ENCODE data around the gene PCDHGC5. TPM values are rescaled to one million over a fixed set of nuclear protein-coding genes. Genes with fewer than 3 reads are reported as not detected.
A peak's percentile ranks its signal among the peaks of the same experiment; 100 is the strongest.

PCDHGC5 gene
- total and polyA plus RNA-seq, 12 donors: 0.38 to 10.2 (median 3.3) TPM

DNA sequence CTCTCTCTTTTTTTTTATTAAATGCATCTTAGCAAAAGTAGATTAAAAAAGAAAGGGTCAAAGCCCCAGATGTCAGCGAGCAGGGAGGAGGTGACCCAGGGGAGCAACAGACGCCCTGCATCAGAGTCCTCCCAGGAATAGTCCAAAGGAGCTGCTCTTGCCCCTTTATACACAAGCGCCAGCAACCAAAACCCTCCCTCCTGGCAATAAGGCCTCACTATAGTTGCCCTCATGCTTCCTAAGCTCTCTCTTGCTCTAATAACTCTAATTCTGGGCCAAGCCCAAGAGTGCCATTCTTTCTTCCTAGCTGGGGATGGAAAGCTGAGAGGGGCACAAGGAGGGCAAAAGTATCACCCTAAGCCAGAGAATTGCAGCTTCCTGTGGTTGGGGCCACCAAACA, 26.3 kb downstream of the PCDHGC5 start:
- H3K27ac ChIP-seq: peak overlapping the region in 9 of 10 donors; percentile 82 to 95 (median 86)
- H3K9me3 ChIP-seq: no peaks in the 10 kb centered on the region
- H3K4me3 ChIP-seq: no peak overlapping the region
- 81 to 93% methylated on average over 3 of the region's 3 CpGs for WGBS, 2 donors
- H3K27me3 ChIP-seq: no peaks in the 10 kb centered on the region
- TF ChIP-seq, protein P1, sequence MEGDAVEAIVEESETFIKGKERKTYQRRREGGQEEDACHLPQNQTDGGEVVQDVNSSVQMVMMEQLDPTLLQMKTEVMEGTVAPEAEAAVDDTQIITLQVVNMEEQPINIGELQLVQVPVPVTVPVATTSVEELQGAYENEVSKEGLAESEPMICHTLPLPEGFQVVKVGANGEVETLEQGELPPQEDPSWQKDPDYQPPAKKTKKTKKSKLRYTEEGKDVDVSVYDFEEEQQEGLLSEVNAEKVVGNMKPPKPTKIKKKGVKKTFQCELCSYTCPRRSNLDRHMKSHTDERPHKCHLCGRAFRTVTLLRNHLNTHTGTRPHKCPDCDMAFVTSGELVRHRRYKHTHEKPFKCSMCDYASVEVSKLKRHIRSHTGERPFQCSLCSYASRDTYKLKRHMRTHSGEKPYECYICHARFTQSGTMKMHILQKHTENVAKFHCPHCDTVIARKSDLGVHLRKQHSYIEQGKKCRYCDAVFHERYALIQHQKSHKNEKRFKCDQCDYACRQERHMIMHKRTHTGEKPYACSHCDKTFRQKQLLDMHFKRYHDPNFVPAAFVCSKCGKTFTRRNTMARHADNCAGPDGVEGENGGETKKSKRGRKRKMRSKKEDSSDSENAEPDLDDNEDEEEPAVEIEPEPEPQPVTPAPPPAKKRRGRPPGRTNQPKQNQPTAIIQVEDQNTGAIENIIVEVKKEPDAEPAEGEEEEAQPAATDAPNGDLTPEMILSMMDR (IDR thresholded peaks at IDR 0.05): no peak
- peaks cover 11 to 73% (median 52%) of the 10 kb centered on the region in 9 donors for H3K4me1 ChIP-seq
- no peak for DNase-seq
- no peak for ATAC-seq
- H3K36me3 ChIP-seq: peaks cover 0 to 74% (median 24%) of the 10 kb centered on the region in 9 donors
- intact Hi-C loops (cut with DNase I): no loop called here

DNA sequence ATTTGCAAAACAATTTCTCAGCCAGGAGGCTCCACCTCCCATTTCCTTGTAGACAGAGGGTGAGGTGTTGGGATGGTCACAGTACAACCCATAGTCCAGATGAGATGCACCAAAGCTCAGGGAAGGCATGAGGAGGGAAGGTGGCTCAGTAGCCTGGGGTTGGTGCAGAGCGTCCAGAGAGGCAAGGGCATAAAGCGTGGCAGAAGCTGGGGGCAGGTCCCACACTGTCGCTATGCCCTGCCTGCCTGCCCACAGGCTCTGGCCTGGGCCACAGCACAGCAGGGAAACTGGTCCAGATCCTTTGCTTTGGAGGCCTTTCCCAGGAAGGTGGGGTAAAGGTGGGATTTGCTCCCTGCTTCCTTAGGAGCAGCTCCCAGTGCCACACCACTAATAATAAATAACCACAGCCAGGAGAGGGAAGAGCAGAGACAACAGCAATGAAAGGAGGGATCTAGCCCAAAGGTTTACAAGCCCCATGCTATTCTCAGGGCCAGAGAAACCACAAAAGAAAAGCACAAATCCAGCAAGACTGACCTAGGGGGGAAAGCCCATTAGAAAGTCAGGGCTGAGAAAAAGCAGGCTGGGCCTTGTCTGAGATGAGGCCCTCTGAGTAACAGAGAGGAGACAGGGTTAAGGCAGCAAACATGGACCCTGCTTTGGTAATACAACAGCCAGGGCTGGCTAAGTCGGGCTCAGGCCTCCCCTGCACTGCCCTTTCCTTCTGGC, 27.2 kb downstream of the PCDHGC5 start:
- 86% methylated on average over 4 of the region's 4 CpGs for WGBS, 2 donors
- Histone ChIP-seq H3K4me3 (no peak overlapping the region), H3K27me3 (no peaks in the 10 kb centered on the region), H3K36me3 (peaks cover 0 to 74% (median 17%) of the 10 kb centered on the region in 9 donors), H3K9me3 (no peaks in the 10 kb centered on the region), H3K4me1 (peaks cover 15 to 83% (median 60%) of the 10 kb centered on the region in 9 donors), H3K27ac (peak overlapping the region in 9 of 10 donors; percentile 7 to 95 (median 85))
- ATAC-seq (no peak), DNase-seq (no peak)
- intact Hi-C loops (cut with DNase I): no loop called here
- TF ChIP-seq, protein P1 (IDR thresholded peaks at IDR 0.05): no peak

DNA sequence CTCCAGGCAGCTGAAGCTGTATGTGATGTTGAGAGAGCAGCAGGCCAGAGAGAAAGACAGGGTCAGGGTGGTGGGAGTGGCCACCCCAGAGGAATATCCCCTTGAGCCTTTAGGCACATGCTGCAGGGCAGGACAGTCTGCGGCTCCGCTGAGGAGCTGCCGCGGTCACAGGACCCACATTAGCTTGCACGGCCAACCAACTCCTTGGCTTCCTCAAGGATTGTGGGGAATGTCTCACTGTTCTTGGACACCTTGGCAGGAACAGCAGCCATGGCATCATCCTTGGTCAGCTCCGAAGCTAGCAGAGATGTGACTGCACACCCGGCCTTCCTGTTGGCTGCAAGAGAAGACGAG, 27.8 kb downstream of the PCDHGC5 start:
- Histone ChIP-seq H3K4me3 (no peak overlapping the region), H3K27ac (peak overlapping the region in 9 of 10 donors; percentile 7 to 95 (median 85)), H3K4me1 (peaks cover 16 to 89% (median 65%) of the 10 kb centered on the region in 9 donors), H3K9me3 (no peaks in the 10 kb centered on the region), H3K27me3 (no peaks in the 10 kb centered on the region), H3K36me3 (peaks cover 0 to 69% (median 11%) of the 10 kb centered on the region in 9 donors)
- TF ChIP-seq, protein P1 (IDR thresholded peaks at IDR 0.05): no peak
- WGBS, 2 donors: 73 to 88% methylated on average over 8 of the region's 8 CpGs
- ATAC-seq: no peak
- DNase-seq: peak in 1 of 2 donors; percentile 24
- intact Hi-C loops (cut with DNase I): no loop called here

DNA sequence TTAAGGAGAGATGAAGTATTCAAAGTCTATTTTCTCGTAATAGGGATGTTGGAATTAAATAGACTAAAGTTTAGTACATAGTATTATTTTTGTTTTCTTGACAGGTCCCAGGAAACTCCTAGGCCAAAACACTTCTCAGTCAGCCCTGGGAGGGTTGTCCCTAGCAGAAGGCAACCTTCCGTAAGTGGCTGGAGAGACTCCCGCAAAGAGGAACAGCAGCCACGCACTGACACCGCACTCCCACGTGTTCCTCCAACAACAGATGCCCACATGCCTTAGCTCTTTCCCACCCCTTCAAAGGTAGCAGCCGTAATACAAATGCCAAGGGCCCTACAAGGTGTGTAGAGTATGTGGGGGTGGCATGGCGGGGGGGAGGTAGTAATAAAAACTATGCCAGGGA, 28.4 kb downstream of the PCDHGC5 start:
- H3K4me1 ChIP-seq: peaks cover 22 to 89% (median 68%) of the 10 kb centered on the region in 9 donors
- WGBS, 2 donors: 80 to 85% methylated on average over 8 of the region's 8 CpGs

More for the DNA sequence above, 28.4 kb downstream of the PCDHGC5 start:
- TF ChIP-seq, protein P1 (IDR thresholded peaks at IDR 0.05): no peak
- ATAC-seq: no peak
- no peaks in the 10 kb centered on the region for H3K9me3 ChIP-seq
- H3K27ac ChIP-seq: peak overlapping the region in 8 of 10 donors; percentile 17 to 95 (median 50)
- H3K36me3 ChIP-seq: peaks cover 0 to 64% (median 9%) of the 10 kb centered on the region in 9 donors
- H3K27me3 ChIP-seq: no peaks in the 10 kb centered on the region
- intact Hi-C loops (cut with DNase I): no loop called here
- DNase-seq: no peak
- no peak overlapping the region for H3K4me3 ChIP-seq

Measured in heart right ventricle (tissue), 16 donors.